SU-DHL-6 (cell line): ENCODE measurements around the gene EYA2.

Source experiments
- H2AFZ ChIP-seq: fragments of 200-600 bp; sonication (generic); 2 replicates; pipeline ENCODE4 v1.6.1; 2014; ENCODE audit warnings: low read depth, mild to moderate bottlenecking, moderate library complexity, mixed read lengths, antibody characterized with exemption, low read length; ENCODE audit not compliant: severe bottlenecking
- H3F3A ChIP-seq: fragments of 200-600 bp; shearing (Covaris generic); 2 replicates; pipeline ENCODE4 v1.6.0; 2016; ENCODE audit warnings: antibody characterized with exemption, mild to moderate bottlenecking; ENCODE audit not compliant: insufficient read depth
- H3K27ac ChIP-seq: fragments of 200-600 bp; sonication (generic); 2 replicates; pipeline ENCODE4 v1.5.1; 2016; ENCODE audit warnings: low read depth, mild to moderate bottlenecking, low read length, moderate library complexity, mixed read lengths
- H3K27me3 ChIP-seq: fragments of 200-600 bp; sonication (generic), shearing (Covaris generic); 2 replicates; pipeline ENCODE4 v1.6.0; 2014; ENCODE audit warnings: mild to moderate bottlenecking, low read length
- H3K36me3 ChIP-seq: fragments of 200-600 bp; sonication (generic); 2 replicates; pipeline ENCODE4 v1.6.1; 2014; ENCODE audit warnings: mild to moderate bottlenecking, low read length, mixed read lengths
- H3K4me2 ChIP-seq: fragments of 300-600, 200-600 bp; shearing (Covaris generic), sonication (generic); 2 replicates; pipeline ENCODE4 v1.6.0; 2014; ENCODE audit warnings: low read length, low read depth, mild to moderate bottlenecking; ENCODE audit not compliant: poor library complexity, severe bottlenecking
- H3K4me3 ChIP-seq: fragments of 200-600 bp; sonication (generic); 2 replicates; pipeline ENCODE4 v1.5.1; 2014; ENCODE audit warnings: antibody characterized with exemption, low read length, mild to moderate bottlenecking, mixed read lengths; ENCODE audit not compliant: insufficient read depth, poor library complexity, severe bottlenecking
- H3K79me2 ChIP-seq: fragments of 200-600 bp; sonication (generic); 2 replicates; pipeline ENCODE4 v1.6.1; 2014; ENCODE audit warnings: mild to moderate bottlenecking, low read length, moderate library complexity; ENCODE audit not compliant: insufficient read depth
- H3K9ac ChIP-seq: fragments of 200-600 bp; sonication (generic); 2 replicates; pipeline ENCODE4 v1.7.0; 2014; ENCODE audit warnings: mild to moderate bottlenecking, low read length
- H3K9me2 ChIP-seq: fragments of 200-600 bp; sonication (generic); replicated peaks from 2 replicates; pipeline ENCODE4 v1.6.1; 2014; ENCODE audit warnings: low read length; ENCODE audit not compliant: insufficient read depth
- H3K9me3 ChIP-seq: fragments of 200-600 bp; sonication (generic); 2 replicates; pipeline ENCODE4 v1.6.1; 2014; ENCODE audit warnings: low read length, mixed read lengths; ENCODE audit not compliant: insufficient read depth
- H4K20me1 ChIP-seq: fragments of 200-600 bp; sonication (generic); 2 replicates; pipeline ENCODE4 v1.6.1; 2014; ENCODE audit warnings: low read depth, mild to moderate bottlenecking, antibody characterized with exemption, low read length, moderate library complexity, mixed read lengths
- CTCF ChIP-seq: fragments of 200-600 bp; sonication (generic); IDR thresholded peaks from one replicate; pipeline ENCODE4 v1.5.1; 2017; ENCODE audit warnings: antibody characterized with exemption, mild to moderate bottlenecking, low read length, moderate library complexity; ENCODE audit not compliant: insufficient read depth, poor library complexity, severe bottlenecking
- EZH2phosphoT487 ChIP-seq: fragments of 200-600 bp; sonication (generic), shearing (Covaris generic); conservative IDR thresholded peaks from 2 replicates; pipeline ENCODE4 v1.6.1; 2018; ENCODE audit warnings: mild to moderate bottlenecking, antibody characterized with exemption, low read length, moderate library complexity, mixed read lengths

Gene EYA2

GRCh38 chr20:47009784-47010183 lies 115.1 kb downstream of the EYA2 start:
- H3K9ac ChIP-seq, result no peak overlapping the region
- H3K79me2 ChIP-seq, result no peaks in the 10 kb centered on the region
- no peak overlapping the region for H2AFZ ChIP-seq
- H3K4me3 ChIP-seq, result no peak overlapping the region
- no peaks in the 10 kb centered on the region for H3K36me3 ChIP-seq
- H3F3A ChIP-seq, result no peaks in the 10 kb centered on the region
- no peaks in the 10 kb centered on the region for H3K27me3 ChIP-seq
- H3K27ac ChIP-seq, result no peak overlapping the region
- no peaks in the 10 kb centered on the region for H3K9me2 ChIP-seq
- no peak for TF ChIP-seq CTCF
- H3K9me3 ChIP-seq, result no peaks in the 10 kb centered on the region
- H3K4me2 ChIP-seq, result no peak overlapping the region
- H4K20me1 ChIP-seq, result no peaks in the 10 kb centered on the region

- H3K9me3 ChIP-seq, result no peaks in the 10 kb centered on the region
- TF ChIP-seq CTCF (no peak), EZH2phosphoT487 (no peak)
- H3K9me2 ChIP-seq, result no peaks in the 10 kb centered on the region
- no peak overlapping the region for H2AFZ ChIP-seq
- no peak overlapping the region for H3K4me3 ChIP-seq
- H3K79me2 ChIP-seq, result no peaks in the 10 kb centered on the region
- H4K20me1 ChIP-seq, result no peaks in the 10 kb centered on the region
- no peak overlapping the region for H3K4me2 ChIP-seq
- no peak overlapping the region for H3K9ac ChIP-seq
- H3F3A ChIP-seq, result no peaks in the 10 kb centered on the region
- no peaks in the 10 kb centered on the region for H3K27me3 ChIP-seq
- H3K36me3 ChIP-seq, result no peaks in the 10 kb centered on the region
- H3K27ac ChIP-seq, result no peak overlapping the region
Observed at GRCh38 chr20:47011984-47012383, 117.3 kb downstream of the EYA2 start.

GRCh38 chr20:47013606-47014005 lies 119.0 kb downstream of the EYA2 start:
- Histone ChIP-seq H3K9me2 (no peaks in the 10 kb centered on the region), H3K4me2 (no peak overlapping the region), H3K27ac (no peak overlapping the region), H2AFZ (no peak overlapping the region), H3K9ac (no peak overlapping the region), H3K27me3 (no peaks in the 10 kb centered on the region), H3K4me3 (no peak overlapping the region), H3K9me3 (no peaks in the 10 kb centered on the region), H3K36me3 (no peaks in the 10 kb centered on the region), H3K79me2 (no peaks in the 10 kb centered on the region), H4K20me1 (no peaks in the 10 kb centered on the region), H3F3A (no peaks in the 10 kb centered on the region)
- TF ChIP-seq EZH2phosphoT487, result no peak
- TF ChIP-seq CTCF, result no peak
